PFSK-1 (cell line): Measurements from ENCODE around the gene PAPSS2.

Experiments used
- FOXP2 ChIP-seq: optimal IDR thresholded peaks from 2 replicates; pipeline ENCODE3; 2011; ENCODE audit warnings: borderline replicate concordance, control low read depth, inconsistent platforms; ENCODE audit not compliant: insufficient read depth; ENCODE audit errors: extremely low read length, extremely low read depth
- POLR2AphosphoS5 ChIP-seq: IDR thresholded peaks from 2 replicates; pipeline ENCODE4 v1.6.1; 2012; ENCODE audit warnings: low read depth, mild to moderate bottlenecking, control low read depth, low read length, moderate library complexity
- REST ChIP-seq, 2 experiments: IDR thresholded peaks; 2 replicates each; pipeline versions ENCODE4 v1.6.1 to v1.8.0; 2011 to 2012; ENCODE audit warnings: low read depth in 2 of 2, low read length in 2 of 2, control low read depth in 1 of 2, inconsistent platforms in 1 of 2, mild to moderate bottlenecking in 1 of 2, moderate library complexity in 1 of 2; ENCODE audit not compliant: insufficient read depth in 1 of 2
- SIN3A ChIP-seq: IDR thresholded peaks from 2 replicates; pipeline ENCODE4 v1.6.1; 2012; ENCODE audit warnings: mild to moderate bottlenecking, low read length, moderate library complexity, borderline replicate concordance; ENCODE audit not compliant: insufficient read depth
- TAF1 ChIP-seq: IDR thresholded peaks from 2 replicates; pipeline ENCODE4 v1.6.1; 2012; ENCODE audit warnings: low read length, control low read depth, borderline replicate concordance; ENCODE audit not compliant: insufficient read depth

Gene PAPSS2

GRCh38 chr10:87654212-87654611, 5.5 kb upstream of the PAPSS2 start:
- TF ChIP-seq REST (IDR thresholded peaks at IDR 0.05; ENCODE audit: insufficient read depth in 1 of 2, low read depth in 2 of 2, low read length in 2 of 2) = no peak
- TF ChIP-seq POLR2AphosphoS5 = no peak
- no peak for TF ChIP-seq TAF1
- no peak for TF ChIP-seq SIN3A
- TF ChIP-seq FOXP2 = no peak

GRCh38 chr10:87656431-87657072, 3.1 kb upstream of the PAPSS2 start:
- no peak for TF ChIP-seq FOXP2
- TF ChIP-seq REST (IDR thresholded peaks at IDR 0.05; ENCODE audit: insufficient read depth in 1 of 2, low read depth in 2 of 2, low read length in 2 of 2) = no peak
- TF ChIP-seq SIN3A = no peak
- no peak for TF ChIP-seq TAF1
- no peak for TF ChIP-seq POLR2AphosphoS5

GRCh38 chr10:87657371-87657770, 2.3 kb upstream of the PAPSS2 start:
- TF ChIP-seq SIN3A (no peak), REST (IDR thresholded peaks at IDR 0.05; ENCODE audit: insufficient read depth in 1 of 2, low read depth in 2 of 2, low read length in 2 of 2) (no peak), FOXP2 (no peak), TAF1 (no peak), POLR2AphosphoS5 (no peak)

- no peak for TF ChIP-seq REST (IDR thresholded peaks at IDR 0.05; ENCODE audit: insufficient read depth in 1 of 2, low read depth in 2 of 2, low read length in 2 of 2)
- no peak for TF ChIP-seq FOXP2
- TF ChIP-seq POLR2AphosphoS5 = no peak; the same call in 1 of the 2 replicates
- TF ChIP-seq TAF1 = no peak
- peak; percentile 61; the same call in 1 of the 2 replicates for TF ChIP-seq SIN3A
Observed at GRCh38 chr10:87658321-87658795, 1.3 kb upstream of the PAPSS2 start.

- TF ChIP-seq POLR2AphosphoS5 = no peak
- no peak for TF ChIP-seq TAF1
- no peak for TF ChIP-seq FOXP2
- TF ChIP-seq REST (IDR thresholded peaks at IDR 0.05; ENCODE audit: insufficient read depth in 1 of 2, low read depth in 2 of 2, low read length in 2 of 2) = no peak
- no peak for TF ChIP-seq SIN3A
Observed at GRCh38 chr10:87658858-87659555, 671 bp upstream of the PAPSS2 start.
